Measurements from ENCODE around the gene TMEM247. TPM values are rescaled to one million over a fixed set of nuclear protein-coding genes. Genes with fewer than 3 reads are reported as not detected.

The TMEM247 gene
- total RNA-seq, 2 experiments from 2014 or later, result not detected

DNA sequence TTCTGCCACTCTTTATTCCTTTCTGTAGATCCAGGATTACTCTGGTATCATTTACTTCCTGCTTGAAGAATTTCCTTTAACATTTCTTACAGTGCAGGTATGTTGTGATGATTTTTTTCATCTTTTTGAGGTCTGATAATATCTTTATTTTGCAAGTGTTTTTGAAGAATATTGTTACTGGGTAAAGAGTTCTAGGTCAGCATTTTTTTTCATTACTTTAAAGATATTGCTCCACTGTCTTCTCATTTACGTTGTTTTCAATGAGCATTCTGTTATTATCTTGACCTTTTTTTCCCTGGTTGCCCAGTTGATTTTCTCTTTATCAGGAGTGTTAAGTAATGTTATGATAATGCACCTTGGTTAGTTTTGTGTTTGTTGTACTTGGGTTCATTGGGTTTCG lies 31.7 kb upstream of the TMEM247 start:
- Mint-ChIP-seq H3K9me3 (peaks cover 7% of the 10 kb centered on the region), H3K4me3 (no peak overlapping the region), H3K27ac (no peak overlapping the region), H3K36me3 (peaks cover 2% of the 10 kb centered on the region), H3K4me1 (no peaks in the 10 kb centered on the region), H3K27me3 (peaks cover 4% of the 10 kb centered on the region)
- no peak for DNase-seq

DNA sequence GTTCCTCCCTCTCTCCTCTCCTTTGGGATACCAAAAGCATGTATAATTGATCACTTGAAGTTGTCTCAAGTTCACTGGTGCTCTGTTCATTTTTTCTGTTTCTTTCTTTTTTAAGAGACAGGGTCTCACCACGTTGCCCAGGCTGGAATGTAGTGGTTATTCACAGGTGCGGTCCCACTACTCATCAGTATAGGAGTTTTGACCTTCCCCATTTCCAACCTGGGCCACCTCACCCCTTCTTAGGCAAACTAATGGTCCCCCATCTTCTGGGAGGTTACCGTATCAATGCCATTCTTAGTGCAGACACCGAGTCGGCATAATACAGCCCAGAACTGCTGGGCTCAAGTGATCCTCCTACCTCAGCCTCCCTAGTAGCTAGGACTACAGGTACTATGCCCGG lies 31.3 kb upstream of the TMEM247 start:
- Mint-ChIP-seq H3K4me3 (no peak overlapping the region), H3K36me3 (peaks cover 2% of the 10 kb centered on the region), H3K4me1 (no peaks in the 10 kb centered on the region), H3K27ac (no peak overlapping the region), H3K27me3 (peaks cover 4% of the 10 kb centered on the region), H3K9me3 (peaks cover 7% of the 10 kb centered on the region)
- no peak for DNase-seq

DNA sequence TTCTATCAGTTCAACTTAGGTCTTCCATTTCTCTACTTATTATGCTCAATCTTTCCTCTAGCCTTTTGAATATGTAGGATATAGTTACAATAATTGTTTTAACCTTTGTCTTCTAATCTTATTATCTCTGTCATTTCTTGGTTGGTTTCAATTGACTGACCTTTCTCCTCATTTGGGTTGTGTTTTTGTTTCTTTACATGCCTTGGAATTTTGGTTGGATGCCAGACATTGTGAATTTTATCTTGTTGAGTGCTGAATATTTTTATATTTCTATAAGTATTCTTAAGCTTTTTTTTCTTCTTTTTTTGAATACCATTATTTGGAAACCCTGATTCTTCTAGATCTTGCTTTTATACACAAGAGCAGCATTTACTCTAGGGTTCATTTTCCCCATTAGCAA lies 30.7 kb upstream of the TMEM247 start:
- peaks cover 2% of the 10 kb centered on the region for H3K36me3 Mint-ChIP-seq
- H3K9me3 Mint-ChIP-seq, result peaks cover 7% of the 10 kb centered on the region
- H3K4me3 Mint-ChIP-seq, result no peak overlapping the region

DNA sequence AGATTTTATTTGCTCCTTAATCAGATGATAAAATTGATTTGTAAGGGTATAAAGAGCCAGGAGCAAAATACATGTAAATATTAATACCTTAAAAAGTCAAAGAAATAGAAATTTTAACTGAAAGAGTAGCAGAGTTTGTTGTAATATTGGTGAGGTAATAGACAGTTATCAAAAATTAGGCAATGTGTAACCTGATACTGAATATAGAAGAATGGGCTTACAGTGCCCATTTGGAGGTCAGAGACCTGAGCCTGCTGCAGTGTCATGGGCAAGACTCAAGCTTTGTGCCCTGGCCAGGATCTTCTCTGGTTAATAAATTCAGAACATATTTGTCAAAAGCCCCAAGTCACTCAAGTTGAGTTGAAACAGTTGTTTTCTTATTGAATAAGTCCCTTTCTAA lies 29.7 kb upstream of the TMEM247 start:
- Mint-ChIP-seq H3K4me3 (no peak overlapping the region), H3K27me3 (peaks cover 4% of the 10 kb centered on the region), H3K27ac (no peak overlapping the region), H3K36me3 (peaks cover 2% of the 10 kb centered on the region), H3K9me3 (peaks cover 7% of the 10 kb centered on the region), H3K4me1 (no peaks in the 10 kb centered on the region)
- DNase-seq, result no peak

More for the DNA sequence above, 30.7 kb upstream of the TMEM247 start:
- Mint-ChIP-seq H3K27ac (no peak overlapping the region), H3K27me3 (peaks cover 4% of the 10 kb centered on the region), H3K4me1 (no peaks in the 10 kb centered on the region)
- DNase-seq, result no peak

DNA sequence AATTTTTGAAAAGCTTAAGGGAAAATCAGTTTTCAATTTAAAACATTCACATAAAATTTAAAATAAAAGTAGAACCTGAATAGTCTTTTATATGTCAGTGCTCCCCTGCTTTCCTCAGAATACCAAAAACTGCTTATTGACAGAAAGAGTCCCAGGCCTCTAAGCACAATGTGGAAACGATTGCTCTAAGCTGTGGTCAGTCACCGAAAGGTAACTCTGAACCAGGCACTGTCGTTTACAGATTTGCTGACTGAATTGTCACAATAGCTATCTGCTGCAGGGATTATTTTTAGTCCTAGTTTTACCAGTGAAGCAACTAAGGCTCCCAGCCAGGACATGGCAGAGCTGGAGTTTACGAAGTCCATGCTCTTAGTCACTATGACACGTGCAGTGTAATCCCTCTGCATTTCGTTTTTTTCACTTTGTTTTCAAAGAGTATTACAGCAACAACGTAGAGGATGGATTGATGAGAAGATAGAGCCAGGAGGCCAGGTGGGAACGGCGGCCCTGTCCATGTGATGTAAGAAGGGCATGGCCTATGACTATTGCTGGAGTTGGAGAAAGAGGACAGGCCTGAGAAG lies 28.1 kb upstream of the TMEM247 start:
- Mint-ChIP-seq H3K36me3 (peaks cover 2% of the 10 kb centered on the region), H3K27me3 (peaks cover 4% of the 10 kb centered on the region), H3K9me3 (peaks cover 1% of the 10 kb centered on the region), H3K27ac (no peak overlapping the region), H3K4me1 (no peaks in the 10 kb centered on the region), H3K4me3 (no peak overlapping the region)
- no peak for DNase-seq

DNA sequence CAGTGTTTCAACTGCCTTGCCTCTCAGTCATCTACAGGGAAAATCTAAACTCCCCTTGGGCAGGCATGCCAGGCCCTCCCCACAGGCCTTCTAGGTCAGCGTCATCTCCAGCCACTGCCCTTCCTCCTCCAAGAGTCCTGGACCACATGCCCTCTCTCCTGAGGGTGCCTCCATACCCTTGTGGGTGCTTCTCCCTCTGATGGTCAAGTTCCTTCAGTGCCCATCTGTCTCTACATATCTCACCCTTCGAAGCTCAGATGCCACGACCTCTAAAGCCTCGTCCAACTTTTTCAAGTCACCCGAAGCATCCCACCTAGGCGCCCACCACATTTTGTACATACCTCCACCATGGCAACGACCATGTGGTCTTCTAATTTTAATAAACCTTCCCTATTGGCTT lies 22.6 kb upstream of the TMEM247 start:
- no peaks in the 10 kb centered on the region for H3K9me3 Mint-ChIP-seq
- H3K36me3 Mint-ChIP-seq, result no peaks in the 10 kb centered on the region
- H3K4me1 Mint-ChIP-seq, result no peaks in the 10 kb centered on the region
- no peak overlapping the region for H3K4me3 Mint-ChIP-seq
- no peaks in the 10 kb centered on the region for H3K27me3 Mint-ChIP-seq
- no peak for DNase-seq
- H3K27ac Mint-ChIP-seq, result no peak overlapping the region

DNA sequence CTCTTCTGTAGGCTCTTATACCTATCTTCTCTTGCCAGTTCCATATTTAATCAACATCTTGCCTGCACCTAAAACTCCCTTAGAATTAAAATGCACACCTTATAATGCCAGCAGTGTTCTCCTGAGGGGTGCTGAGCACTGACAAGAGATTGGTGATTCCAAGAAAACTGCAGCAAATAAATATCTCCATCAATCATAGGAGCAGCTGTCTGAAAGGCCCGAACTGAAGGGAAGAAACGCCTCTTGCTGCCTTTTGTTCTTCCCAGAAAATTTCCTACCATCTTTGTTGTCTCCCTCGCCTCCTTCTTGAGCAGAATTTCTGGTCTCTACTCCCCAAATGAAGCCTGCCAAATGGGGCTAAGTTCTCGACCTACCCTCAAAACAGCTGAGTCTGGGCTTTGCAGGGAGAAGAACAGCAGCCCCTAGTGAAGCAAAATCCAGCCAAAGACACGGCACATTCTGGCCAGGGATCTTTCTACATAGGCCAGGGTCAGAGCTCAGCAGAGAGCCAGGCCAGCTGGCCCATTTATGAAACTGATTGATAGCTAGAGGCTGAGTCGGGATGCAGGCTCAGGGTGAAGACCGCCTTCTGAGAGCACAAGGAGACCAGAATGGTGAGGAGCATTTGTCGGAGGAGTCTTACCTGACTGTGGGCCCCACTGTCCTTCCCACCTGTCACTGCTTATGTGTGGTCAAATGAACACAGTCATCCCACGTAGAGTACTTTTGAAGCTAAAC lies 20.4 kb upstream of the TMEM247 start:
- Mint-ChIP-seq H3K36me3 (no peaks in the 10 kb centered on the region), H3K27ac (no peak overlapping the region), H3K4me3 (no peak overlapping the region), H3K27me3 (no peaks in the 10 kb centered on the region), H3K9me3 (no peaks in the 10 kb centered on the region), H3K4me1 (no peaks in the 10 kb centered on the region)
- DNase-seq, result no peak

DNA sequence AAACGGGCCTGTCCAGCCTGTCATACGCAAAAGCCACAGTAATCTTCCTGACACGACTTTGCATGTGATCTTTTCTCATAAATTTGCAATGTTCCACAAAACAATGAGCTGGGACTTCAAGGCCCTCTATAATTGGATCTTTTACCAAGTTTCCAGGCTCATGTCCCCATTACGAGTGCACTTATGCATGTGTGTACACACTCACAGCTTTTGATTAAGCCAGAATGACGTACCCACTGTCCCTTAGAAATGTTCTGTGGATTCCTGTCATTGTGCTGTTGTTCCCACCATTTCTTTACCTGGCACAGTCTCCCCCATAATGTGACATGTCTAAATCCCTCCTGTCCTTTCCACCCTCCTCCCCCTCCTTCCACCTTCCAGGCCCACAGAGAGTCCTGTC lies 19.7 kb upstream of the TMEM247 start:
- Mint-ChIP-seq H3K4me3 (no peak overlapping the region), H3K36me3 (no peaks in the 10 kb centered on the region), H3K27ac (no peak overlapping the region), H3K27me3 (no peaks in the 10 kb centered on the region), H3K9me3 (no peaks in the 10 kb centered on the region), H3K4me1 (peaks cover 4% of the 10 kb centered on the region)
- DNase-seq, result no peak

DNA sequence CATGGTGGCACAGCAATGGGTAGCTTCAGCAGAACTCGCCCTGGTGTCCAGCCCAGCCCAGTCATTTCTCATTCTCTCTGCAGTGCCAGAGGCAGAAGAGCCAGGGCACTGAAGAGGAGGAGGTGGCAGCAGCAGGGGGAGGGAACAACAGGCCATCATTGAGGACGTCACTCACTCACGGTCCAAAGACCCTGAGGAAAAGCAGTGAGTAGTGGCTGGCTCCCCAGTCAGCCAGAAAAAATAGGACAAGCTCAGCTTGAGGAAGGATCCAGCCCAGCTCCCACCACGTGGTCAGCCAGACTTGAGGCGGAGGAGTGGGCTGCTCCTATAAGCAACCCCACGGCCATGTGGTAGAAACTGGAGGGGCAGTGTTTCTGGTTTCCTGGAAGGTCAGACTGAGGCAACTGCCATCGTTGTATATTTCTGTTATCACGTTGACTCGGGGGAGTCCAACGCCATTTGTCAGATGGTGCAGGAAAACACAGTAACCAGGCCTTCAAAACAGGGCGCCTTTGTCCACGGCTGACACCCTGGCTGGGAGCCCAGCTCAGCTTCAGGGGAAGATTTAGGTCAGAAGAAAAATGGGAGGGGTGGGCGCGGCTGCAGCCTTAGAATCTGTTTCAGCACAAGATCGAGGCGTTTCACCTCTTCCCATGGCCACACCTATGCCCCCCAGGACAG lies 19.0 kb upstream of the TMEM247 start:
- H3K9me3 Mint-ChIP-seq, result no peaks in the 10 kb centered on the region
- no peaks in the 10 kb centered on the region for H3K36me3 Mint-ChIP-seq
- H3K4me3 Mint-ChIP-seq, result no peak overlapping the region
- H3K27ac Mint-ChIP-seq, result no peak overlapping the region
- DNase-seq, result no peak
- H3K4me1 Mint-ChIP-seq, result peaks cover 4% of the 10 kb centered on the region
- no peaks in the 10 kb centered on the region for H3K27me3 Mint-ChIP-seq

DNA sequence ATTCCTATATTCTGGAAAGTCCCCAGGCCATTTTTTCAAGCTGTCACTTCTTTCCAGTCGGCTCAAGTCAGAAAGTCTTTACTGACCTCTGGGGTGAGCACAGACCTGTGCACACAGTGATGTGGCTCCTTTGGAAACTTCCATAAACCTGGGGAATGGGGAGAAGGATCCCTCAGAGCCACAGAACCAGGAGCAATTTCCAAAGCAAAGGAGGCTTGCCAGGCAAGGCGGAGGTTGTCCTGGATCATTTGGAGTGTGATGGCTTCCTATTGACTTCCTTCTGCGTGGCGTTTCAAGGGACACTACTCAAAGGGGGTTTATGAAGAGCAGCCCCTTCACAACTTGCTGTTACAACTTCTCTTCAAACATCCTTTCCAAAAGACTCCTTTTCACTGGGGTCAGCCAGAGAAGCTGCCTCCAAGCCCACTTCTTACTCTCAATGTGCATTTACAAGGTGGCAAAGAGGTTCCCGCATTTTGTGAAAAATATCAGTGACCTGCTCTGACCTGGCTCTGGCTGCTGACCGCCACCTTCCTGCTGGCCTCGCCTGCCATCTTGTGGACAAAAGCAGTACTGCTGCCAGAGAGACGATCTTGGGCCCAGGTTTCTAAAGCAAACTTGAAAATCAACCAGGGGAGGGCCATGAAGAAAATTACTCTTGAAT lies 18.2 kb upstream of the TMEM247 start:
- H3K27me3 Mint-ChIP-seq, result no peaks in the 10 kb centered on the region
- H3K4me1 Mint-ChIP-seq, result peaks cover 4% of the 10 kb centered on the region
- no peak overlapping the region for H3K27ac Mint-ChIP-seq
- no peaks in the 10 kb centered on the region for H3K9me3 Mint-ChIP-seq
- peak; percentile 68 for DNase-seq
- no peak overlapping the region for H3K4me3 Mint-ChIP-seq
- H3K36me3 Mint-ChIP-seq, result no peaks in the 10 kb centered on the region

DNA sequence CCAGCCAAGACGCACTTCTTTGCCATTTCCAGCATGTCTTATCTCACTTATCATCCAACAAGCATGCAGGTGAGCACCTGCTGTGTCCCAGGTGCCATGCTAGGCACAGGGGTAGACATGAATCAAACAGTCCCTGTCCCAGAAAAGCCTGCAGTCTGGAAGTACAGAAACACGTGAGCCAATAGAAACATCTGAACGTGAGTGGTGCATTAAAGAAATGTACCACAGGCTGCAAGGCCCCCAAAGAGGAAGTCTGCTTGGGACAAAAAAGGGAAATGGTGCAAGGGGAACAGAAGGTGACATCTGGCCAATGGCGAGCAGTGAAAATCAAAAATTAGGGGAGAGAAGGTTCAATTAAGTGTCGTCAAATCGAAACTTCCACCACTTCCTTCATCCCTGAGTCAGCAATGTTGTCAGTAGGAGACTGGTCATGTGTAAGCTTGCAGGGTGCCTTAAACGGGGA lies 17.6 kb upstream of the TMEM247 start:
- H3K9me3 Mint-ChIP-seq, result no peaks in the 10 kb centered on the region
- H3K36me3 Mint-ChIP-seq, result no peaks in the 10 kb centered on the region
- no peak for DNase-seq
- peaks cover 4% of the 10 kb centered on the region for H3K4me1 Mint-ChIP-seq
- H3K27ac Mint-ChIP-seq, result no peak overlapping the region
- no peak overlapping the region for H3K4me3 Mint-ChIP-seq
- no peaks in the 10 kb centered on the region for H3K27me3 Mint-ChIP-seq

DNA sequence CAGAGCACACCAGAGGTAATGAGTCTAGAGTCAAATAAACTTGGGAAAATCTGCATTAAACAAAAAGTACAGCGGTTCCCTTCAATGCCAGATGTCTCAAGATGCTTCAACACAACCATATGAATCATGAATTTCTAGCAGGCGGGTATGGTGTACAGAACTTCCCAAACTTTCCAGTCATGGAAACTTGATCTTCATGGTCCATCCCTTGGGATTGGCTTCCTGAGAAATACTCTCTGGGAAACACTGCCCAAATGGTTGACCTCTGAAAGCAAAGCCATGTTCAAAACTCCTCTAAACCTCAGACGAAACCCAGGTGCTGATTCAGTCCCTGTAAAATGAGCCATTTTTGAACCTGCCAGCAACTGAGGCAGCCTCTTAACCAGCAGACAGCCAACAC lies 16.4 kb upstream of the TMEM247 start:
- Mint-ChIP-seq H3K27me3 (no peaks in the 10 kb centered on the region), H3K4me1 (peaks cover 4% of the 10 kb centered on the region), H3K4me3 (no peak overlapping the region), H3K36me3 (no peaks in the 10 kb centered on the region), H3K27ac (no peak overlapping the region), H3K9me3 (peaks cover 2% of the 10 kb centered on the region)
- no peak for DNase-seq

DNA sequence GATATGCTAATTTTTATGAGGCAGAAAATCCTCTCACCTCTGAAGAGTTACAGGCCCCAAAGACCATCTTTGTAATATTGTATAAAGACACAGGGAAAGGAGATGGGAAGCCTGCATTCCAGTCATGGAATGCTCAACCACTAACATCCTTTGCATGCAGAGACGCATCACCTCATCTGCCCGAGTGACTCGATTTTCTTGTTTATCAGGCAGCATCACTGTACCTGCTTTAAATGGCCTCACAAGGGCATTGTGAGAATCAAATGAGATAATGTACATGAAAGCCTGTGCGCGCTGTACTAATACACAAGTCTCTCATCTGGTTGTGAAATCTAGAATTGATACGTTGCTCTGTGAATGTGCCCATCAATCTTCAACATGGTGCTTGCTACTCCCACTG lies 10.2 kb upstream of the TMEM247 start:
- H3K27me3 Mint-ChIP-seq, result no peaks in the 10 kb centered on the region
- H3K27ac Mint-ChIP-seq, result no peak overlapping the region
- peaks cover 2% of the 10 kb centered on the region for H3K9me3 Mint-ChIP-seq
- peaks cover 4% of the 10 kb centered on the region for H3K4me1 Mint-ChIP-seq
- no peaks in the 10 kb centered on the region for H3K36me3 Mint-ChIP-seq
- DNase-seq, result no peak
- H3K4me3 Mint-ChIP-seq, result no peak overlapping the region

DNA sequence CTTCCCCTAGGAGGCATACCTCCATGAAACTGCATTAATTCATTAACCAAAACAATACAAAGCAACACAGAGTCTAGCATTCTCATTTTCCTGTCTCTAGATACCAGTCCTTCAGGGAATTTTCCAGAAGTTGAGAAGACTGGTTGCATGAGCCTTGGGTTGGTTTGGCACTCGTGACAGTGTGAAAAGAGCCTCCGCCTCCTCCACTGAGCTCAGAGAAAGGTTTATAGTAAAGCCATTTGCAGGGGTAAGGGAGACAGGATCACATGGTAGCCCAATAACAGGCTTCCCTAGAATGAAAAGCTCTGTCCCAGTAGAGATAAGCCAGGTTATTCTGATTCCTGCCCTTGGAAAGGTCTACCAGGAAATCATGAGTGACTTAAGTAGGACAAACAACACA lies 9.7 kb upstream of the TMEM247 start:
- DNase-seq, result no peak
- H3K9me3 Mint-ChIP-seq, result peaks cover 4% of the 10 kb centered on the region
- no peak overlapping the region for H3K27ac Mint-ChIP-seq
- H3K4me1 Mint-ChIP-seq, result no peaks in the 10 kb centered on the region
- H3K27me3 Mint-ChIP-seq, result no peaks in the 10 kb centered on the region
- no peak overlapping the region for H3K4me3 Mint-ChIP-seq
- no peaks in the 10 kb centered on the region for H3K36me3 Mint-ChIP-seq

DNA sequence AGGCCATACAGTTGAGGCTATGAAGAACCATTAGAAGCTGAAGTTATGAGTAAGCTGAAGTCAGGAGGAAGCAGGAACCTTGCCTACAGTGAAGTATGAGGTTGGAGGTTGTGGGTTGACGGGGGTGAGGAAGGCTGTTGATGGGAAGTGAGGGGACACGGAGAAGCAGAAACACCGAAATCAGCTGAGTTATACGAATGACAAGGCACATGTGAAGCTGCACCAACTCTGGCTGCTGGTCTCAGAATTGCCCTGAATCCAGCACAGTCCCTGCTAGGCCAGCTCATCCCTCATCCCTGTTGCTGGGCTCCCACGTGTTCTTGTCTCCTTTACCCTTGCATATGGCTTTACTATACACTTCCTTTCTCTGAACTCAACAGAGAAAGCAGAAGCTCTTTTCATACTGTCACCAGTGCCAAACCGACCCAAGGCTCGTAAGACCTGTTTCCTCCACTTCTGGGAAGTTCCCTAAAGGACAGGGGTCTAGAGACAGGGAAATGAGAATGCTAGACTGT lies 9.2 kb upstream of the TMEM247 start:
- Mint-ChIP-seq H3K27ac (no peak overlapping the region), H3K27me3 (no peaks in the 10 kb centered on the region), H3K4me1 (no peaks in the 10 kb centered on the region), H3K4me3 (no peak overlapping the region), H3K36me3 (peaks cover 4% of the 10 kb centered on the region), H3K9me3 (peaks cover 9% of the 10 kb centered on the region)
- no peak for DNase-seq
